CD4-positive, alpha-beta T cell treated with Interleukin-2 at 100 ng/mL for 4 hours (primary cell): ENCODE measurements around the gene GRAMD1A.

Source experiments
- DNase-seq: peaks from one replicate; pipeline ENCODE4 v3.0.0-alpha.2; 2020; ENCODE audit warnings: low spot score

GRAMD1A gene

DNA sequence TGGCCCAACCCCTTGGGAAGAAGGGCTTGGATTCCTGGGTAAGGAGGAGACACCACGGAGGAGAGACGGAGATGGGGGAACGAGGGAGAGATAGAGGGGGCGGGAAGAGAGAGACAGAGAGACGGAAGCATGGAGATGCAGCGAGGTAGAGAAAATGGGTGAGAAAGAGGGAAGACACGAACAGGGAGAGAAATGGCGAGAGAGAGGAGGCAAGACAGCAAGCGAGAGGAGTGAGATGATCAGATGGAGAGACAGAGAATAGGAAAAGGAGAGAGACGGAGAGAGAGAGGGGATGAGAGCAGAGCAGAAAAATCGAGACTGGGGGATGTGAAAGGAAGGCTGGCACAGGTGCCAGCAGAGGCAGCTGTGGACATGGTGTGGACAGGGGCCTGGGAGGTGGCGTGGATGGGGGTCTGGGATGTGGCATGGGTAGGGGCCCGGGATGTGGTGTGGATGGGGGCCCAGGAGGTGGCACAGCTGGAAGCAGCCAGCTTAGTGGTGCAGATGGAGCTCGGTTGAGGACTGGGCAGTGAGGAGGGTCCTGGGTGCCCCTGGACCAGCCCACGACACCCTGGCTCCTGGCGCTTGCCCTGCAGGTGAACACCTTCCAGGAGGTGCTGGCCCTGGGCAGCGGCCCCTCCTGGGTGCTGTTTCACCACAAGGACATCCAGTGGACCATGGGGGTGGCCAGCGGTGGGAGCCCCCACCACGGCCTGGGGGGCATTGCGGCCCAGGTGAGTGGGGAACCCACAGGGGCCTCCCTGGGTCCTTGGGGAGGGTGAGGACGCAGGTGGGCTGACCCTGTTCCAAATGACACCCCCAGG lies 75.3 kb downstream of the GRAMD1A start:
- DNase-seq = no peak

DNA sequence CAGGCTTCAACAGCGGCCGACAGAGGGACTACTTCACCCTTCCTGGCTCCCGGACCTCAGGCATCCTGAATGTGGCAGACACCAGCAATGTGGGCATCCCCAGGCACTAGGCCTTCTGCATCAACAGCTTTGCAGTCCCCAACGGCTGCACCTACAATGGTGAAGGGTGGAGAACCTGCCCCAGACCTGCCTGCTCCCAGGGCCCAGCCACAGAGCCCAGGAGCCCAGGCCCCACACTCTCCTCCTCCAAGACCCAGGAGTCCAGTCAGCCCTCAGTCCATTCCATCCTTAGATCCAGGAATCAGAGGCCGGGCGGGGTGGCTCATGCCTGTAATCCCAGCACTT lies 75.9 kb downstream of the GRAMD1A start:
- no peak for DNase-seq
